HepG2 (cell line): ENCODE measurements around the gene CDC14A. TPM values are rescaled to one million over a fixed set of nuclear protein-coding genes. Genes with fewer than 3 reads are reported as not detected.

Experiments
- CCDC6 ChIP-seq: sonication (generic); formaldehyde crosslinking; IDR thresholded peaks from 2 replicates; pipeline ENCODE4 v1.8.1; 2022; ENCODE audit warnings: mild to moderate bottlenecking, missing genetic modification reagents, moderate library complexity
- CREB1 ChIP-seq, 2 experiments: fragments of 450-650 bp in 1 of 2; IDR thresholded peaks; 2 replicates each; pipeline ENCODE4 v1.6.1; 2016 to 2017; ENCODE audit warnings: control low read depth in 1 of 2, mild to moderate bottlenecking in 1 of 2, missing compliant biosample characterization in 1 of 2, missing genetic modification characterization in 1 of 2
- FOXK1 ChIP-seq: sonication (generic); formaldehyde crosslinking; IDR thresholded peaks from 2 replicates; pipeline ENCODE4 v1.4.0; 2020; ENCODE audit warnings: low read depth, missing genetic modification reagents, borderline replicate concordance
- HDAC1 ChIP-seq: sonication (generic); formaldehyde crosslinking; IDR thresholded peaks from 2 replicates; pipeline ENCODE4 v1.5.1; 2020; ENCODE audit warnings: mild to moderate bottlenecking, missing genetic modification reagents
- HNF4G ChIP-seq, 2 experiments: sonication (generic) in 1 of 2; formaldehyde crosslinking in 1 of 2; IDR thresholded peaks; 2 replicates each; pipeline versions ENCODE4 v1.4.0 to v1.6.1; 2011 to 2020; ENCODE audit warnings: borderline replicate concordance in 2 of 2, low read depth in 2 of 2, mild to moderate bottlenecking in 2 of 2, low read length in 1 of 2, missing genetic modification reagents in 1 of 2, moderate library complexity in 1 of 2
- HNRNPLL ChIP-seq: fragments of 200-400 bp; formaldehyde crosslinking; IDR thresholded peaks from 2 replicates; pipeline ENCODE4 v1.6.1; 2017; ENCODE audit warnings: mild to moderate bottlenecking, low read depth, low read length; ENCODE audit not compliant: poor library complexity, severe bottlenecking
- HOMEZ ChIP-seq: IDR thresholded peaks from 2 replicates; pipeline ENCODE4 v1.6.1; 2016; ENCODE audit warnings: low read depth
- KAT8 ChIP-seq: IDR thresholded peaks from 2 replicates; pipeline ENCODE4 v1.6.1; 2016; ENCODE audit warnings: missing genetic modification reagents, missing compliant biosample characterization
- KDM2A ChIP-seq: sonication (generic); formaldehyde crosslinking; IDR thresholded peaks from 2 replicates; pipeline ENCODE4 v1.4.0; 2020; ENCODE audit warnings: low read depth, missing genetic modification reagents, borderline replicate concordance
- MAX ChIP-seq: IDR thresholded peaks from 2 replicates; pipeline ENCODE4 v1.6.1; 2012; ENCODE audit warnings: inconsistent platforms
- NFYB ChIP-seq: sonication (generic); formaldehyde crosslinking; IDR thresholded peaks from 2 replicates; pipeline ENCODE4 v1.4.0; 2020; ENCODE audit warnings: missing genetic modification reagents
- POGZ ChIP-seq: sonication (generic); formaldehyde crosslinking; IDR thresholded peaks from 2 replicates; pipeline ENCODE4 v1.4.0; 2020; ENCODE audit warnings: mild to moderate bottlenecking, missing genetic modification reagents
- RARA ChIP-seq: IDR thresholded peaks from 2 replicates; pipeline ENCODE4 v1.6.1; 2016; ENCODE audit warnings: missing genetic modification reagents, missing compliant biosample characterization
- SRSF4 ChIP-seq: fragments of 200-400 bp; formaldehyde crosslinking; IDR thresholded peaks from one replicate; pipeline ENCODE4 v1.6.1; 2018; ENCODE audit warnings: mild to moderate bottlenecking, low read depth, low read length, moderate library complexity; ENCODE audit not compliant: poor library complexity, severe bottlenecking
- STAG1 ChIP-seq: sonication (generic); formaldehyde crosslinking; IDR thresholded peaks from 2 replicates; pipeline ENCODE4 v1.4.0; 2020; ENCODE audit warnings: missing genetic modification reagents
- TBX2 ChIP-seq: sonication (generic); formaldehyde crosslinking; IDR thresholded peaks from 2 replicates; pipeline ENCODE4 v1.5.0; 2020; ENCODE audit warnings: missing genetic modification reagents, mild to moderate bottlenecking, borderline replicate concordance
- ZFY ChIP-seq: sonication (generic); formaldehyde crosslinking; IDR thresholded peaks from 2 replicates; pipeline ENCODE4 v1.4.0; 2020; ENCODE audit warnings: missing genetic modification reagents
- ZGPAT ChIP-seq: IDR thresholded peaks from 2 replicates; pipeline ENCODE4 v1.6.1; 2016; ENCODE audit warnings: mild to moderate bottlenecking
- ZMYM2 ChIP-seq: sonication (generic); formaldehyde crosslinking; IDR thresholded peaks from 2 replicates; pipeline ENCODE4 v1.8.0; 2022; ENCODE audit warnings: mild to moderate bottlenecking, missing genetic modification reagents
- ZNF17 ChIP-seq: sonication (generic); formaldehyde crosslinking; IDR thresholded peaks from 2 replicates; pipeline ENCODE4 v1.5.0; 2020; ENCODE audit warnings: mild to moderate bottlenecking, missing genetic modification reagents
- ZNF430 ChIP-seq: sonication (generic); formaldehyde crosslinking; IDR thresholded peaks from 2 replicates; pipeline ENCODE4 v1.9.0; 2021; ENCODE audit warnings: mild to moderate bottlenecking, missing genetic modification reagents
- ZNF567 ChIP-seq: sonication (generic); formaldehyde crosslinking; IDR thresholded peaks from 2 replicates; pipeline ENCODE4 v1.8.1; 2023; ENCODE audit warnings: mild to moderate bottlenecking, missing genetic modification reagents, borderline replicate concordance
- ZNF644 ChIP-seq: IDR thresholded peaks from 2 replicates; pipeline ENCODE4 v1.6.1; 2016; ENCODE audit warnings: low read depth
- ZNF781 ChIP-seq: sonication (generic); formaldehyde crosslinking; IDR thresholded peaks from 2 replicates; pipeline ENCODE4 v1.5.1; 2020; ENCODE audit warnings: borderline replicate concordance, mild to moderate bottlenecking, missing genetic modification reagents; ENCODE audit errors: not compliant biosample characterization
- ZZZ3 ChIP-seq: sonication (generic); formaldehyde crosslinking; IDR thresholded peaks from 2 replicates; pipeline ENCODE4 v1.4.0; 2020; ENCODE audit warnings: missing genetic modification reagents, mild to moderate bottlenecking, borderline replicate concordance
- polyA plus RNA-seq, 8 experiments: library from polyadenylated mRNA; depleted of rRNA in 3 of 8; stranded (reverse) in 7 of 8; unstranded in 1 of 8; fragments of >200 nt; fragmentation: Illumina TruSeq in 4 of 8; extraction: Trizol in 4 of 8; gene quantifications; 2 replicates each; pipeline versions ENCODE4 v1.2.1 to v1.2.3, GENCODE V29; 2011 to 2016; ENCODE audit warnings: low read depth in 4 of 8, missing spikeins in 1 of 8, mixed read lengths in 1 of 8; ENCODE audit not compliant: insufficient read depth in 1 of 8
- total RNA-seq, 5 experiments: library from RNA; depleted of rRNA; stranded (reverse); fragments of >200 nt; fragmentation: Illumina TruSeq; extraction: Trizol; gene quantifications; 2 replicates each; pipeline ENCODE4 v1.2.3, GENCODE V29; 2016; ENCODE audit warnings: low read depth in 1 of 5

The CDC14A gene
- total and polyA plus RNA-seq, 2 of the 13 experiments (the other 11 are each of a cell fraction or from before 2014, with no cell fraction given) = 2.8 to 4.9 TPM

GRCh38 chr1:100351095-100351887, 1.0 kb upstream of the CDC14A start (continued):
- TF ChIP-seq ZZZ3 (CRISPR knock-in tag) (peak; percentile 43; the same call in 1 of the 2 replicates), KDM2A (peak; percentile 47), SRSF4 (no peak), KAT8 (peak; percentile 61; the same call in 1 of the 2 replicates), ZNF17 (CRISPR knock-in tag) (no peak), HNF4G (IDR thresholded peaks at IDR 0.05; ENCODE audit: borderline replicate concordance, low read depth, low read length) (peak; percentile 17), HNF4G (CRISPR knock-in tag; IDR thresholded peaks at IDR 0.05; ENCODE audit: borderline replicate concordance, low read depth) (no peak), ZFY (CRISPR knock-in tag) (0 out of 2 replicates have a peak, but pooled peaks have one; percentile 35), CCDC6 (CRISPR knock-in tag) (0 out of 2 replicates have a peak, but pooled peaks have one; percentile 22), MAX (peak; percentile 49), TBX2 (peak; percentile 55; the same call in 1 of the 2 replicates), HNRNPLL (peak; percentile 92), STAG1 (CRISPR knock-in tag) (peak; percentile 30), RARA (CRISPR knock-in tag) (peak; percentile 6; the same call in 1 of the 2 replicates), ZNF644 (CRISPR knock-in tag) (peak; percentile 81), NFYB (CRISPR knock-in tag) (0 out of 2 replicates have a peak, but pooled peaks have one; percentile 34), CREB1 (IDR thresholded peaks at IDR 0.05) (no peak), CREB1 (CRISPR knock-in tag; IDR thresholded peaks at IDR 0.05) (peak; percentile 15; the same call in 1 of the 2 replicates), ZNF567 (no peak), ZNF781 (CRISPR knock-in tag) (peak; percentile 42), HOMEZ (CRISPR knock-in tag) (peak; percentile 67), ZGPAT (peak; percentile 52; the same call in 1 of the 2 replicates), ZNF430 (CRISPR knock-in tag) (peak; percentile 84), ZMYM2 (CRISPR knock-in tag) (no peak), HDAC1 (CRISPR knock-in tag) (0 out of 2 replicates have a peak, but pooled peaks have one; percentile 23), FOXK1 (CRISPR knock-in tag) (peak; percentile 79; the same call in 1 of the 2 replicates), POGZ (peak; percentile 74)
